Endothelial cell (in vitro differentiated cells): ENCODE data around the gene RBM19. TPM values are rescaled to one million over a fixed set of nuclear protein-coding genes. Genes with fewer than 3 reads are reported as not detected.

Source experiments
- DNase-seq: peaks from one replicate; pipeline ENCODE4 v3.0.0; 2021; ENCODE audit warnings: low spot score
- H3K27ac Mint-ChIP-seq: one replicate; pipeline ENCODE4 v1.8.0; 2021; ENCODE audit warnings: mixed read lengths, inconsistent platforms; ENCODE audit not compliant: unreplicated experiment
- H3K27me3 Mint-ChIP-seq: one replicate; pipeline ENCODE4 v1.8.0; 2021; ENCODE audit warnings: mild to moderate bottlenecking, moderate library complexity, mixed read lengths, inconsistent platforms; ENCODE audit not compliant: unreplicated experiment
- H3K36me3 Mint-ChIP-seq: one replicate; pipeline ENCODE4 v1.8.0; 2021; ENCODE audit warnings: mild to moderate bottlenecking, low read depth, mixed read lengths, inconsistent platforms; ENCODE audit not compliant: unreplicated experiment
- H3K4me1 Mint-ChIP-seq: one replicate; pipeline ENCODE4 v1.8.0; 2021; ENCODE audit warnings: mild to moderate bottlenecking, mixed read lengths, inconsistent platforms; ENCODE audit not compliant: unreplicated experiment
- H3K4me3 Mint-ChIP-seq: one replicate; pipeline ENCODE4 v1.8.0; 2021; ENCODE audit warnings: mild to moderate bottlenecking, mixed read lengths, inconsistent platforms; ENCODE audit not compliant: unreplicated experiment
- H3K9me3 Mint-ChIP-seq: one replicate; pipeline ENCODE4 v1.8.0; 2021; ENCODE audit warnings: mixed read lengths, inconsistent platforms; ENCODE audit not compliant: unreplicated experiment
- total RNA-seq: library from RNA; stranded (reverse); fragmentation: NEBNext Ultra II Directional; extraction: Animal tissue kit (Norgen Biotek cat#: 25700); gene quantifications from one replicate; pipeline ENCODE4 v1.2.1, GENCODE V29; 2021; ENCODE audit not compliant: unreplicated experiment
- TF ChIP-seq, protein P1 (sequence below): fragments of 200-600 bp; sonication (generic); IDR thresholded peaks from one replicate; pipeline ENCODE4 v1.5.0; 2021; ENCODE audit warnings: antibody characterized with exemption; ENCODE audit not compliant: unreplicated experiment

The RBM19 gene
- total RNA-seq, 1 donor from 2014 or later: 27.4 TPM

GRCh38 chr12:113891739-113892520 lies 74.2 kb downstream of the RBM19 start:
- Mint-ChIP-seq H3K27ac (no peak overlapping the region), H3K4me3 (no peak overlapping the region), H3K9me3 (no peaks in the 10 kb centered on the region), H3K36me3 (peaks cover 4% of the 10 kb centered on the region), H3K4me1 (peaks cover 9% of the 10 kb centered on the region), H3K27me3 (no peaks in the 10 kb centered on the region)
- TF ChIP-seq, protein P1, sequence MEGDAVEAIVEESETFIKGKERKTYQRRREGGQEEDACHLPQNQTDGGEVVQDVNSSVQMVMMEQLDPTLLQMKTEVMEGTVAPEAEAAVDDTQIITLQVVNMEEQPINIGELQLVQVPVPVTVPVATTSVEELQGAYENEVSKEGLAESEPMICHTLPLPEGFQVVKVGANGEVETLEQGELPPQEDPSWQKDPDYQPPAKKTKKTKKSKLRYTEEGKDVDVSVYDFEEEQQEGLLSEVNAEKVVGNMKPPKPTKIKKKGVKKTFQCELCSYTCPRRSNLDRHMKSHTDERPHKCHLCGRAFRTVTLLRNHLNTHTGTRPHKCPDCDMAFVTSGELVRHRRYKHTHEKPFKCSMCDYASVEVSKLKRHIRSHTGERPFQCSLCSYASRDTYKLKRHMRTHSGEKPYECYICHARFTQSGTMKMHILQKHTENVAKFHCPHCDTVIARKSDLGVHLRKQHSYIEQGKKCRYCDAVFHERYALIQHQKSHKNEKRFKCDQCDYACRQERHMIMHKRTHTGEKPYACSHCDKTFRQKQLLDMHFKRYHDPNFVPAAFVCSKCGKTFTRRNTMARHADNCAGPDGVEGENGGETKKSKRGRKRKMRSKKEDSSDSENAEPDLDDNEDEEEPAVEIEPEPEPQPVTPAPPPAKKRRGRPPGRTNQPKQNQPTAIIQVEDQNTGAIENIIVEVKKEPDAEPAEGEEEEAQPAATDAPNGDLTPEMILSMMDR: no peak
- no peak for DNase-seq

DNA sequence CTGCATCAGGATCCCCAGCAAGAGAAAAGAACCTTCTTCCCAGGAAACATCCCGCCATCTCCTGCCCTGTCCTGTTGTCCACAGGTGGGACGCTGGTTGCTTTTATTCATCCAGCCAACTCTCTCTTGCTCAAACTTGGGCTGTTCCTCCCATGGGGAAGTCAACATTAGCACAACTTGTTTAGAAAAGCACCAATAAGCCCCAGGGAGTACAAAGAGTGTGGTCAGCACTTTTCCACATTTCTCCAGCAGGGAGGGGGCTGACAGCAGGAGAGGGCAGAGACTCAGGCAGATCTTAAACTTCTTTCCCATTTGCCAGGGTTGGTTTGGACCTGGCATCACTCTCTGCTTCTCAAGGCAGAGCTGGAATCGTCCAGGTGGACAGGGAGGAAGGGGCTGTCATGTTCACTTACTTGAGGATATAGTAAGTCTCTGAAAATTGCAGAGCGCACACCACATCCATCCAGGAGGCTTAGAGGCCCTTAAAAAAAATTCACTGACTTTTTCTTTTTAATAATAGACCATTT lies 74.9 kb downstream of the RBM19 start:
- H3K36me3 Mint-ChIP-seq: peaks cover 4% of the 10 kb centered on the region
- no peaks in the 10 kb centered on the region for H3K9me3 Mint-ChIP-seq
- no peak overlapping the region for H3K27ac Mint-ChIP-seq
- no peak overlapping the region for H3K4me3 Mint-ChIP-seq
- TF ChIP-seq, protein P1: no peak
- peaks cover 9% of the 10 kb centered on the region for H3K4me1 Mint-ChIP-seq
- DNase-seq: no peak
- H3K27me3 Mint-ChIP-seq: no peaks in the 10 kb centered on the region

GRCh38 chr12:113889891-113890581 lies 76.1 kb downstream of the RBM19 start:
- H3K36me3 Mint-ChIP-seq: peaks cover 4% of the 10 kb centered on the region
- DNase-seq: no peak
- H3K4me3 Mint-ChIP-seq: no peak overlapping the region
- H3K27me3 Mint-ChIP-seq: peaks cover 2% of the 10 kb centered on the region
- H3K9me3 Mint-ChIP-seq: no peaks in the 10 kb centered on the region
- peaks cover 9% of the 10 kb centered on the region for H3K4me1 Mint-ChIP-seq
- no peak overlapping the region for H3K27ac Mint-ChIP-seq
- TF ChIP-seq, protein P1: no peak

DNA sequence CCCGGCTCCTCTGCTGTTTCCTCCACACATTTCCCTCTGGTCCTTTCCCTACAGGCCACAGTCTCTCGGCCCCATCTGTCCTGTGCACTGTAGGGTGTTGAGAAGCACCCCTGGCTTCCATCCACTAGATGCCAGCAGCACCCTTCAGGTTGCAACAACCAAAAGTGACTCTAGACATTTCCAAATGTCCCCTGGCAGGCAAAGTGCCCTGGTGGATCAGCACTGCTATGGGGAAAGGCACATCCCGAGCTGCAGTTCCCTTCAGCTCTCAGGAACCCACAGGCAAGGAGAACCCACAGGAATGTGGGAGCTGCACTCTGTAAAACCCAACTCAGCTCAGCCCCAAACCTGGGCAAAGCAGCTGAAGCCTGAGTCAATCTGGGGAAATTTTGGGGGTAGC lies 77.0 kb downstream of the RBM19 start:
- peaks cover 4% of the 10 kb centered on the region for H3K36me3 Mint-ChIP-seq
- TF ChIP-seq, protein P1: no peak
- peaks cover 2% of the 10 kb centered on the region for H3K27me3 Mint-ChIP-seq
- H3K27ac Mint-ChIP-seq: no peak overlapping the region
- no peaks in the 10 kb centered on the region for H3K9me3 Mint-ChIP-seq
- no peak for DNase-seq
- H3K4me1 Mint-ChIP-seq: peaks cover 9% of the 10 kb centered on the region
- no peak overlapping the region for H3K4me3 Mint-ChIP-seq

DNA sequence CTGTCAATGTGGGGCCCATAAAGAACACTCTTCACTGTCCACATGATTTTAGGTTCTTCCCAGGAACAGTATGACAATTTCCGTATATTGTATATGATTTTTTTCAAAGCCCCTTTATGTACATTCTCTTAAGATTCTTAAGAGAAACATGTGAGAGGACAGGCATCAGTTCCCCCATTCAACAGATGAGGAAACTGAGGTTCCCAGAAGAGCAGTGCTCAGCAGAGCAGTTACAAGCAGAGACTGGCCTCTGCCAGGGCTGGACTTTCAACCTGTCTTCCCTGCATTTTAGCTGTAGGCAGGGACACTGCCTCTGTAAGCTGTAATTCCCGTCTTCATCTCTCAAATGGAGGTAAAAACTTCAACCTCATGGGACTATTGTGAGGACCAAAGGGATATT lies 77.7 kb downstream of the RBM19 start:
- Mint-ChIP-seq H3K27ac (no peak overlapping the region), H3K4me1 (peaks cover 9% of the 10 kb centered on the region), H3K9me3 (no peaks in the 10 kb centered on the region), H3K36me3 (peaks cover 4% of the 10 kb centered on the region), H3K27me3 (peaks cover 2% of the 10 kb centered on the region), H3K4me3 (no peak overlapping the region)
- no peak for DNase-seq
- TF ChIP-seq, protein P1: no peak
